ENCODE data around the gene GPR146. TPM values are rescaled to one million over a fixed set of nuclear protein-coding genes. Genes with fewer than 3 reads are reported as not detected.
"Not testable (repeated sequence)": the region's sequence is repeated elsewhere in the genome, so short reads cannot be mapped to it uniquely, and the experiment has no call there.

GPR146 gene
- total RNA-seq = 10 to 100 TPM in 1 of 2 donors, 1 to 10 TPM in 1; 9.4 to 14.3 TPM
- long read RNA-seq, donor 1, partial matches to known transcripts = 2 of 10 reads
- long read RNA-seq, donor 1, other reads (novel, unspliced or antisense) = 4 of 10 reads
- long read RNA-seq, donor 2, transcript GPR146-203 (2 exons, 1,053 nt) = minor isoform, 7 of 54 reads
- long read RNA-seq, donor 2, transcript GPR146-205 (2 exons, 534 nt) = minor isoform, 5 of 54 reads
- long read RNA-seq, donor 2, transcript GPR146-201 (2 exons, 1,969 nt) = major isoform, 26 of 54 reads
- long read RNA-seq, donor 2, partial matches to known transcripts = 8 of 54 reads
- long read RNA-seq, donor 2, other reads (novel, unspliced or antisense) = 8 of 54 reads

- intact Hi-C loops (cut with DNase I) = loop anchor here in 1 of 2 donors (5.0 kb wide), 1 partner anchor 42 kb away; no protein-coding TSS in a partner anchor
These were observed at the start of gene GPR146 for GRCh38 chr7:1044189-1045068. Gene GPR146 (plus strand): TSS chr7:1044546. CDS start chr7:1057516, 12,970 bp downstream.

GRCh38 chr7:994592-995308, 49.6 kb upstream of the GPR146 start:
- intact Hi-C loops (cut with DNase I) = loop anchor here in 1 of 2 donors (1.0 kb wide), 1 partner anchor 71 kb away; no protein-coding TSS in a partner anchor

More at GRCh38 chr7:1044189-1045068, at the start of gene GPR146:
- peak; percentile 99 for DNase-seq (ENCODE audit: low spot score)

GRCh38 chr7:995571-995970, 48.8 kb upstream of the GPR146 start:
- intact Hi-C loops (cut with DNase I) = loop anchor here in 1 of 2 donors (1.0 kb wide), 1 partner anchor 70 kb away; no protein-coding TSS in a partner anchor

More at GRCh38 chr7:994592-995308, 49.6 kb upstream of the GPR146 start:
- DNase-seq (ENCODE audit: low spot score) = no peak

GRCh38 chr7:996079-996872, 48.1 kb upstream of the GPR146 start:
- intact Hi-C loops (cut with DNase I) = no loop called here
- no peak for DNase-seq (ENCODE audit: low spot score)

More at GRCh38 chr7:995571-995970, 48.8 kb upstream of the GPR146 start:
- DNase-seq (ENCODE audit: low spot score) = no peak

GRCh38 chr7:997404-998395, 46.6 kb upstream of the GPR146 start:
- intact Hi-C loops (cut with DNase I) = no loop called here

GRCh38 chr7:999149-999879, 45.0 kb upstream of the GPR146 start:
- no peak for DNase-seq (ENCODE audit: low spot score)
- intact Hi-C loops (cut with DNase I) = no loop called here

More at GRCh38 chr7:997404-998395, 46.6 kb upstream of the GPR146 start:
- DNase-seq (ENCODE audit: low spot score) = no peak

- intact Hi-C loops (cut with DNase I) = loop anchor here in 1 of 2 donors (2.0 to 5.0 kb wide), 2 partner anchors 47 to 171 kb away; no protein-coding TSS in a partner anchor
These were observed 44.1 kb upstream of the GPR146 start for GRCh38 chr7:999941-1000935.

GRCh38 chr7:1001069-1001770, 43.1 kb upstream of the GPR146 start:
- not testable (repeated sequence) for DNase-seq (ENCODE audit: low spot score)
- intact Hi-C loops (cut with DNase I) = loop anchor here in 1 of 2 donors (2.0 to 5.0 kb wide), 2 partner anchors 46 to 170 kb away; no protein-coding TSS in a partner anchor

More at GRCh38 chr7:999941-1000935, 44.1 kb upstream of the GPR146 start:
- no peak for DNase-seq (ENCODE audit: low spot score)

- intact Hi-C loops (cut with DNase I) = loop anchor here in 1 of 2 donors (5.0 kb wide), 1 partner anchor 45 kb away; no protein-coding TSS in a partner anchor
- not testable (repeated sequence) for DNase-seq (ENCODE audit: low spot score)
These were observed 42.3 kb upstream of the GPR146 start for GRCh38 chr7:1002026-1002425.

GRCh38 chr7:1002445-1002844, 41.9 kb upstream of the GPR146 start:
- intact Hi-C loops (cut with DNase I) = loop anchor here in 1 of 2 donors (5.0 kb wide), 1 partner anchor 45 kb away; no protein-coding TSS in a partner anchor
- not testable (repeated sequence) for DNase-seq (ENCODE audit: low spot score)

- intact Hi-C loops (cut with DNase I) = loop anchor here in 1 of 2 donors (5.0 kb wide), 1 partner anchor 43 kb away; no protein-coding TSS in a partner anchor
- DNase-seq (ENCODE audit: low spot score) = no peak
These were observed 40.1 kb upstream of the GPR146 start for GRCh38 chr7:1004018-1004852.

GRCh38 chr7:1005303-1005702, 39.0 kb upstream of the GPR146 start:
- no peak for DNase-seq (ENCODE audit: low spot score)
- intact Hi-C loops (cut with DNase I) = no loop called here

- intact Hi-C loops (cut with DNase I) = no loop called here
- DNase-seq (ENCODE audit: low spot score) = no peak
These were observed 36.4 kb upstream of the GPR146 start for GRCh38 chr7:1007901-1008300.

Data from posterior vena cava (tissue), 2 donors.